ENCODE results near the gene NAA80. TPM values are rescaled to one million over a fixed set of nuclear protein-coding genes. Genes with fewer than 3 reads are reported as not detected.
A peak's percentile ranks its signal among the peaks of the same experiment; 100 is the strongest.
"Not testable (repeated sequence)": the region's sequence is repeated elsewhere in the genome, so short reads cannot be mapped to it uniquely, and the experiment has no call there.

Gene NAA80
- total and polyA plus RNA-seq, 5 experiments from 2014 or later: 10.8 to 36.8 (median 18.7) TPM

- Mint-ChIP-seq H3K36me3 (peaks cover 0 to 3% (median 0%) of the 10 kb centered on the region in 3 donors), H3K4me3 (peak overlapping the region; percentile 81 to 97 (median 92)), H3K9me3 (no peaks in the 10 kb centered on the region), H3K27me3 (no peaks in the 10 kb centered on the region), H3K4me1 (peaks cover 22 to 62% (median 48%) of the 10 kb centered on the region in 4 donors), H3K27ac (peak overlapping the region in 7 of 10 donors; percentile 52 to 94 (median 91))
- ATAC-seq (no peak), DNase-seq (no peak)
- POLR2A ChIA-PET: interaction anchor here (0.6 to 5.7 kb wide), 7 partner anchors 11 to 28 kb away, joined by 3 to 53 read pairs (median 6); partner anchors contain the start of genes HYAL3, IFRD2, NAA80 and RASSF1
Measured at GRCh38 chr3:50319894-50320625, 20.9 kb upstream of the NAA80 start.

- POLR2A ChIA-PET: interaction anchor here (0.8 to 5.7 kb wide), 5 partner anchors 9 to 28 kb away, joined by 3 to 53 read pairs (median 16); partner anchors contain the start of genes HYAL3, IFRD2, NAA80 and RASSF1
- Mint-ChIP-seq H3K4me3 (peak overlapping the region; percentile 12 to 96 (median 46)), H3K9me3 (no peaks in the 10 kb centered on the region), H3K4me1 (peaks cover 19 to 55% (median 44%) of the 10 kb centered on the region in 4 donors), H3K36me3 (no peaks in the 10 kb centered on the region), H3K27ac (peak overlapping the region in 2 of 10 donors; percentile 67 to 69), H3K27me3 (no peaks in the 10 kb centered on the region)
- ATAC-seq (no peak), DNase-seq (no peak)
Measured at GRCh38 chr3:50319181-50319893, 20.1 kb upstream of the NAA80 start.

- POLR2A ChIA-PET: interaction anchor here (0.8 to 3.4 kb wide), 5 partner anchors 9 to 27 kb away, joined by 3 to 17 read pairs (median 9); partner anchors contain the start of genes HYAL3, IFRD2, NAA80 and TUSC2
- peak overlapping the region in 6 of 10 donors; percentile 9 to 95 (median 48) for H3K4me3 Mint-ChIP-seq
- DNase-seq (no peak), ATAC-seq (no peak)
- H3K27me3 Mint-ChIP-seq: no peaks in the 10 kb centered on the region
- peak overlapping the region in 3 of 10 donors; percentile 49 to 74 (median 68) for H3K27ac Mint-ChIP-seq
- H3K36me3 Mint-ChIP-seq: no peaks in the 10 kb centered on the region
- no peaks in the 10 kb centered on the region for H3K9me3 Mint-ChIP-seq
- H3K4me1 Mint-ChIP-seq: peaks cover 19 to 55% (median 45%) of the 10 kb centered on the region in 4 donors
Measured at GRCh38 chr3:50318615-50319014, 19.4 kb upstream of the NAA80 start.

GRCh38 chr3:50318163-50318562, 19.0 kb upstream of the NAA80 start:
- DNase-seq: no peak
- Mint-ChIP-seq H3K27ac (peak overlapping the region in 1 of 10 donors; percentile 49), H3K9me3 (no peaks in the 10 kb centered on the region), H3K4me3 (peak overlapping the region in 4 of 10 donors; percentile 9 to 95 (median 52)), H3K4me1 (peaks cover 19 to 55% (median 43%) of the 10 kb centered on the region in 4 donors), H3K36me3 (no peaks in the 10 kb centered on the region), H3K27me3 (no peaks in the 10 kb centered on the region)
- ATAC-seq: no peak
- POLR2A ChIA-PET: interaction anchor here (0.8 to 4.7 kb wide), 6 partner anchors 10 to 26 kb away, joined by 3 to 27 read pairs (median 6); partner anchors contain the start of genes HYAL3, IFRD2, NAA80 and TUSC2

GRCh38 chr3:50317300-50317699, 18.1 kb upstream of the NAA80 start:
- DNase-seq: no peak
- Mint-ChIP-seq H3K4me3 (peak overlapping the region in 1 of 10 donors; percentile 84), H3K27me3 (no peaks in the 10 kb centered on the region), H3K9me3 (no peaks in the 10 kb centered on the region), H3K27ac (peak overlapping the region in 2 of 10 donors; percentile 91 to 93), H3K4me1 (peaks cover 19 to 51% (median 40%) of the 10 kb centered on the region in 4 donors), H3K36me3 (no peaks in the 10 kb centered on the region)
- POLR2A ChIA-PET: interaction anchor here (0.6 to 4.7 kb wide), 6 partner anchors 11 to 84 kb away, joined by 3 to 27 read pairs (median 6); partner anchors contain the start of genes HYAL3, IFRD2, NAA80 and TUSC2
- no peak for ATAC-seq

GRCh38 chr3:50316657-50317242, 17.5 kb upstream of the NAA80 start:
- ATAC-seq (peak; percentile 67 to 68), DNase-seq (peak in 8 of 10 donors; percentile 24 to 79 (median 41))
- Mint-ChIP-seq H3K27me3 (no peaks in the 10 kb centered on the region), H3K4me3 (peak overlapping the region; percentile 7 to 84 (median 65)), H3K27ac (peak overlapping the region; percentile 67 to 94 (median 86)), H3K4me1 (peaks cover 19 to 48% (median 40%) of the 10 kb centered on the region in 4 donors), H3K9me3 (no peaks in the 10 kb centered on the region), H3K36me3 (no peaks in the 10 kb centered on the region)
- POLR2A ChIA-PET: interaction anchor here (0.6 to 4.7 kb wide), 3 partner anchors 17 to 83 kb away, joined by 3 to 27 read pairs (median 9); partner anchors contain the start of genes HYAL3, IFRD2 and NAA80

- Mint-ChIP-seq H3K27ac (peak overlapping the region in 2 of 10 donors; percentile 49 to 63), H3K4me3 (no peak overlapping the region), H3K4me1 (peaks cover 16 to 36% (median 30%) of the 10 kb centered on the region in 4 donors), H3K27me3 (no peaks in the 10 kb centered on the region), H3K36me3 (no peaks in the 10 kb centered on the region), H3K9me3 (no peaks in the 10 kb centered on the region)
- POLR2A ChIA-PET: interaction anchor here (1.5 to 4.7 kb wide), 2 partner anchors 15 to 22 kb away, joined by 4 to 27 read pairs; partner anchors contain the start of genes HYAL3 and NAA80
- no peak for DNase-seq
- no peak for ATAC-seq
Measured at GRCh38 chr3:50314816-50315215, 15.6 kb upstream of the NAA80 start.

- Mint-ChIP-seq H3K27ac (peak overlapping the region in 6 of 10 donors; percentile 5 to 65 (median 45)), H3K36me3 (no peaks in the 10 kb centered on the region)
Measured at GRCh38 chr3:50314342-50314741, 15.1 kb upstream of the NAA80 start.

GRCh38 chr3:50312041-50312440, 12.8 kb upstream of the NAA80 start:
- POLR2A ChIA-PET, H3K4me3 Mint-ChIP-seq, H3K27ac Mint-ChIP-seq, H3K27me3 Mint-ChIP-seq, H3K36me3 Mint-ChIP-seq, H3K9me3 Mint-ChIP-seq, ATAC-seq, DNase-seq: not testable (repeated sequence)
- peaks cover 9 to 19% (median 15%) of the 10 kb centered on the region in 4 donors for H3K4me1 Mint-ChIP-seq

More at GRCh38 chr3:50314342-50314741, 15.1 kb upstream of the NAA80 start:
- POLR2A ChIA-PET: interaction anchor here (1.5 to 4.7 kb wide), 2 partner anchors 15 to 22 kb away, joined by 4 to 27 read pairs; partner anchors contain the start of genes HYAL3 and NAA80
- DNase-seq (no peak), ATAC-seq (no peak)
- H3K9me3 Mint-ChIP-seq: no peaks in the 10 kb centered on the region
- peaks cover 13 to 31% (median 27%) of the 10 kb centered on the region in 4 donors for H3K4me1 Mint-ChIP-seq
- H3K4me3 Mint-ChIP-seq: no peak overlapping the region
- no peaks in the 10 kb centered on the region for H3K27me3 Mint-ChIP-seq

- POLR2A ChIA-PET: no interaction called here
- H3K27ac Mint-ChIP-seq: peak overlapping the region in 4 of 10 donors; percentile 0 to 43 (median 24)
- ATAC-seq: no peak
Measured at GRCh38 chr3:50304601-50305000, 5.4 kb upstream of the NAA80 start.

GRCh38 chr3:50303013-50303815, 4.0 kb upstream of the NAA80 start, which contains the start of gene HYAL1:
HYAL1 (minus strand) TSS chr3:50303574; CDS start chr3:50302956, 618 bp downstream.
- peaks cover 12 to 32% (median 28%) of the 10 kb centered on the region in 4 donors for H3K4me1 Mint-ChIP-seq
- no peak for DNase-seq
- ATAC-seq: no peak
- peak within 1 kb of the TSS in 4 of 10 donors; percentile 27 to 56 (median 38) for H3K27ac Mint-ChIP-seq
- peaks cover 0 to 2% (median 0%) of the 10 kb centered on the region in 3 donors for H3K36me3 Mint-ChIP-seq
- POLR2A ChIA-PET: interaction anchor here (1.5 kb wide), 1 partner anchor 11 kb away, joined by 3 read pairs; the partner anchor contains the start of gene IFRD2
- no peaks in the 10 kb centered on the region for H3K27me3 Mint-ChIP-seq
- H3K4me3 Mint-ChIP-seq: no peak within 1 kb of the TSS
- H3K9me3 Mint-ChIP-seq: no peaks in the 10 kb centered on the region

More at GRCh38 chr3:50304601-50305000, 5.4 kb upstream of the NAA80 start:
- Mint-ChIP-seq H3K9me3 (no peaks in the 10 kb centered on the region), H3K4me1 (peaks cover 7 to 25% (median 16%) of the 10 kb centered on the region in 4 donors), H3K36me3 (peaks cover 0 to 2% (median 0%) of the 10 kb centered on the region in 3 donors), H3K4me3 (no peak overlapping the region), H3K27me3 (no peaks in the 10 kb centered on the region)
- DNase-seq: no peak

Measured in naive thymus-derived CD8-positive, alpha-beta T cell (primary cell).